Prostate gland (tissue), 2 donors: ENCODE data around the gene PRKCI.

Experiments
- CTCF ChIP-seq, 4 experiments: fragments of 200-600 bp in 2 of 4; fragments of 450-650 bp in 2 of 4; sonication (generic) in 2 of 4; IDR thresholded peaks; 1 replicate in 3 of 4; 2 replicates in 1 of 4; pipeline ENCODE4 v1.5.1; 2016 to 2019; ENCODE audit warnings: antibody characterized with exemption in 4 of 4, mild to moderate bottlenecking in 2 of 4, moderate library complexity in 2 of 4
- POLR2A ChIP-seq: fragments of 450-650 bp; IDR thresholded peaks from one replicate; pipeline ENCODE4 v1.6.1; 2016; ENCODE audit warnings: antibody characterized with exemption, mild to moderate bottlenecking
- POLR2AphosphoS5 ChIP-seq: sonication (generic); formaldehyde crosslinking; IDR thresholded peaks from one replicate; pipeline ENCODE4 v1.6.1; 2017; ENCODE audit warnings: antibody characterized with exemption

GRCh38 chr3:170296703-170297102 lies 74.5 kb downstream of the PRKCI start:
- TF ChIP-seq CTCF (IDR thresholded peaks at IDR 0.05), result no peak
- no peak for TF ChIP-seq POLR2AphosphoS5
- TF ChIP-seq POLR2A, result no peak
